Ascending aorta (tissue), 2 donors: ENCODE data around the gene RPS19BP1. TPM values are rescaled to one million over a fixed set of nuclear protein-coding genes. Genes with fewer than 3 reads are reported as not detected.
A peak's percentile ranks its signal among the peaks of the same experiment; 100 is the strongest.

Source experiments
- DNase-seq, 2 donors: peaks; one replicate each; pipeline ENCODE4 v3.0.0-alpha.2; 2019; ENCODE audit warnings: low spot score in 2 of 2
- H3K27ac ChIP-seq, 2 donors: fragments of 200-600 bp; sonication (generic); one replicate each; pipeline ENCODE4 v1.5.1; 2016 to 2017; ENCODE audit warnings: mild to moderate bottlenecking in 1 of 2
- H3K27me3 ChIP-seq: fragments of 200-600 bp; sonication (generic); one replicate; pipeline ENCODE4 v1.5.1; 2017
- H3K36me3 ChIP-seq, 2 donors: fragments of 200-600 bp; sonication (generic); one replicate each; pipeline ENCODE4 v1.5.1; 2016
- H3K4me1 ChIP-seq, 2 donors: fragments of 200-600 bp; sonication (generic); one replicate each; pipeline ENCODE4 v1.5.1; 2016 to 2017; ENCODE audit warnings: mild to moderate bottlenecking in 1 of 2
- H3K4me3 ChIP-seq, 2 donors: fragments of 200-600 bp; sonication (generic); one replicate each; pipeline ENCODE4 v1.5.1; 2016 to 2017; ENCODE audit warnings: mild to moderate bottlenecking in 1 of 2
- H3K9me3 ChIP-seq, 2 donors: fragments of 200-600 bp; sonication (generic); one replicate each; pipeline ENCODE4 v1.5.1; 2016
- intact Hi-C: fragments of 100-400 bp; cut with DNase I; formaldehyde crosslinking; loops from one replicate; pipeline ENCODE4 v1.15.1; 2023
- total RNA-seq: library from RNA; depleted of rRNA; stranded (reverse); fragments of >200 nt; gene quantifications from one replicate; pipeline ENCODE4 v1.1.0, GENCODE V29; 2016
- TF ChIP-seq, protein P1 (sequence below), 3 experiments: fragments of 200-600 bp in 2 of 3; fragments of 450-650 bp in 1 of 3; sonication (generic) in 2 of 3; IDR thresholded peaks; one replicate each; pipeline ENCODE4 v1.5.1; 2016 to 2019; ENCODE audit warnings: antibody characterized with exemption in 3 of 3, mild to moderate bottlenecking in 1 of 3, moderate library complexity in 1 of 3

RPS19BP1 gene
- total RNA-seq, 1 donor from 2014 or later: 218 TPM

DNA sequence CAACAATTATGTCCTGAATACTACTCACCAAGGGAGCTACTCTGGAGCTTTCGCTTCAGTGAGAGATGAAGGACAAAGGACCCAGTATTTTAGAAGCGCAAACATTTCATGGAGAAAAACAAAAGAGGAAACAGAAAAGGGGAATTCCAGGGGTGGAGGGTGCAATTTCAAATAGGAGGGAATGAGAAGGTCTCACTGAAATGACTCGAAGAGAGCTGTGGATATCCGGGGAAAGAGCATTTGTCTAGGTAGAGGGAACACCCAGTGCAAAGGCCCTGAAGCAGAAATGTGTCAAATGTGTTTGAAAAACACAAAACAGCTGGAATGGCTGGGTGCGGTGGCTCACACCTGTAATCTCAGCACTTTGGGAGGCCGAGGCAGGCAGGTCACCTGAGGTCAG is 2.4 kb downstream of the RPS19BP1 start:
- intact Hi-C loops: loop anchor here (5.0 kb wide), 7 partner anchors 33 to 1968 kb away; partner anchors contain the start of genes ADSL, CBX7, CDC42EP1 and DMC1
- no peaks in the 10 kb centered on the region for H3K9me3 ChIP-seq
- H3K27ac ChIP-seq: no peak overlapping the region

DNA sequence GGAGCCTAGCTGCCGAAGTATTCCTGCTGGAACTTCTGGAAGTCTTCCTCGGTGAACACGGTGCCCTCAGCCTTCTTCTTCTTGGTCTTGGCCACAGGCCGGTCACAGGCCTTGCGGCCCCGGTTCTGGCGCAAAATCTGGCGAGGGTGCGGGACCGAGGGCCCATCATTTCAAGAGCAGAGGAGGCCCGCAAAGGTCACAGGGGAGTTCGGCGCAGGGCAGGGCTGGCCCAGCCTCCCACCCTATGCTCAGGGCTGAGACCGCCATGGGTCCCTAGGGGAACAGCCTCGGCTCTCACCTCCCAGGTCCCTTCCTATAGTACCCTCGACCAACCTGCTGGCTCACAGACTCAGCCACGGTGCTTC is 3.1 kb downstream of the RPS19BP1 start:
- TF ChIP-seq, protein P1, sequence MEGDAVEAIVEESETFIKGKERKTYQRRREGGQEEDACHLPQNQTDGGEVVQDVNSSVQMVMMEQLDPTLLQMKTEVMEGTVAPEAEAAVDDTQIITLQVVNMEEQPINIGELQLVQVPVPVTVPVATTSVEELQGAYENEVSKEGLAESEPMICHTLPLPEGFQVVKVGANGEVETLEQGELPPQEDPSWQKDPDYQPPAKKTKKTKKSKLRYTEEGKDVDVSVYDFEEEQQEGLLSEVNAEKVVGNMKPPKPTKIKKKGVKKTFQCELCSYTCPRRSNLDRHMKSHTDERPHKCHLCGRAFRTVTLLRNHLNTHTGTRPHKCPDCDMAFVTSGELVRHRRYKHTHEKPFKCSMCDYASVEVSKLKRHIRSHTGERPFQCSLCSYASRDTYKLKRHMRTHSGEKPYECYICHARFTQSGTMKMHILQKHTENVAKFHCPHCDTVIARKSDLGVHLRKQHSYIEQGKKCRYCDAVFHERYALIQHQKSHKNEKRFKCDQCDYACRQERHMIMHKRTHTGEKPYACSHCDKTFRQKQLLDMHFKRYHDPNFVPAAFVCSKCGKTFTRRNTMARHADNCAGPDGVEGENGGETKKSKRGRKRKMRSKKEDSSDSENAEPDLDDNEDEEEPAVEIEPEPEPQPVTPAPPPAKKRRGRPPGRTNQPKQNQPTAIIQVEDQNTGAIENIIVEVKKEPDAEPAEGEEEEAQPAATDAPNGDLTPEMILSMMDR (IDR thresholded peaks at IDR 0.05): no peak
- no peak for DNase-seq
- Histone ChIP-seq H3K27ac (peak overlapping the region; percentile 15 to 48), H3K4me3 (peak overlapping the region in 1 of 2 donors; percentile 47), H3K36me3 (peaks cover 16 to 26% of the 10 kb centered on the region in 2 donors), H3K9me3 (no peaks in the 10 kb centered on the region), H3K27me3 (no peaks in the 10 kb centered on the region), H3K4me1 (peaks cover 16 to 54% of the 10 kb centered on the region in 2 donors)
- intact Hi-C loops: loop anchor here (1.0 to 5.0 kb wide), 4 partner anchors 8 to 357 kb away; partner anchors contain the start of gene TAB1

More for the DNA sequence above, 2.4 kb downstream of the RPS19BP1 start:
- H3K4me3 ChIP-seq: no peak overlapping the region
- peaks cover 11 to 20% of the 10 kb centered on the region in 2 donors for H3K36me3 ChIP-seq
- no peak for DNase-seq
- H3K27me3 ChIP-seq: no peaks in the 10 kb centered on the region
- H3K4me1 ChIP-seq: peaks cover 16 to 48% of the 10 kb centered on the region in 2 donors
- TF ChIP-seq, protein P1 (IDR thresholded peaks at IDR 0.05): no peak

DNA sequence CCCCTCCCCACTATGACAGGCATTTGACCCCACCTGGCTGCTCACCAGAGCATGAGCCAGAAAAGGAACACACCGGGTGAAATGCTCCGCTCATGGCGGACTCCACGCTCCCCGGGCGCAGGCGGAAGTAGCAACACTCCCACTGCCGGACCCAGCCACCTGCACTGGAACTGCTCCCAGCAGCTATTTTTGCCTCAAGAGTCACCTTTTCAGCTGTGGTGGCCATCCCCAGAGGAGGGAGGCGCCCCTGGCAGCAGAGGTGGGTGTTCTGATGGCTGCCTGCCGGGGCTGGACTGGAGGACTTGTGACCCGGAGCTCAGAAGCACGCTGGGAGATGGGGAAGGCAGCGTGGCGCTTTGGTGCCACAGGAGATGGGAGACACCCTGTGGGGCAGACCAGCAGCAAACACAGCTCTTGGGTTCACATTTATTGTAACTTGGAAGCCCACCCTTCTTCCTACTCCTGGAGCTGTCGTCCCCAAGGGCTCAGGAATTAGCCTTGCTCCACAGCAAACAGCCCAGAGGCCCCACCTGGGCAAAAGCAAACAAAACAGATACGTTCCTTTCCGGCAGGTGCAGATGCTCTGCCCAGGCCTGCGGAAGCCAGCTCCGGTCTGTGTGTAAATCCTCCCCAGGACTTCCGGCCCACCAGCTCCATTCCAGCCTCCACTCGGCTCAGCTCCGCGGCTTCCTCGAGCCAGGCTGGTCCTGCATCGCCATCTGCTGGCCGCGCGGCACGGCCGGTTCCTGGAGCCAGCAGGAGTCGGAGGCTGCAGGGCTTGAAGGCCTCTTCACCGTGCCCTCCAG is 3.7 kb downstream of the RPS19BP1 start:
- H3K4me1 ChIP-seq: peaks cover 21 to 59% of the 10 kb centered on the region in 2 donors
- peak overlapping the region; percentile 32 to 48 for H3K27ac ChIP-seq
- TF ChIP-seq, protein P1 (IDR thresholded peaks at IDR 0.05): peak; percentile 96 to 99 (median 98)
- peak overlapping the region in 1 of 2 donors; percentile 47 for H3K4me3 ChIP-seq
- H3K27me3 ChIP-seq: no peaks in the 10 kb centered on the region
- peak; percentile 52 to 93 for DNase-seq
- H3K9me3 ChIP-seq: no peaks in the 10 kb centered on the region
- H3K36me3 ChIP-seq: peaks cover 21 to 32% of the 10 kb centered on the region in 2 donors
- intact Hi-C loops: loop anchor here (1.0 to 5.0 kb wide), 4 partner anchors 8 to 357 kb away; partner anchors contain the start of gene TAB1

DNA sequence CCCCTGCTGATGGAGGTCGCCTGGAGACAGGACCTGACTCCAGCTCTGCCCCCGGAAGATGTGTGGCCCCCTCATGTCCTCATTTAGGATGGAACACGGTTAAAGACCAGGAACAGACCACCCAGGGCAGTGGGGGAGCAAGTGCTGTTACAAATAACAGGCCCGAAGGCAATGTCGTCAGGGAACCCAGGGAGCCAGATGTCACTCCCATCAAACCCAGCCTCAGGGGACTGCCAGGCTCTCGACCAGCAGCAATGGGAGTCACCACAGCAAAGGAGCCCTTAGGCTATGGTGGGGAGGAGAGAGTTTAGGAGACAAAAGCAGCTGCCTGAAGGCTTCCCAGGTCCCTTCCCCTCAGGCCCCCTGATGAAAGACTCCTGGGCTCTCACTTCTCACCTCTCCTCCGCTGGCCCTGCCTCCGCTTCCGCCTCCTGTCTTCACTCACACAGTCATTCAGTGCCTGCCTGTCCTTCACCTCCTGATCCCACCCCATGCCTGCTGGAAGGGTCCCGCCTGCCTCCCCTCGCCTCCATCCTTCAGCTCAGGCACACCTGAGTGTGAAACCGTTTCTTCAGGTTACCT is 4.4 kb downstream of the RPS19BP1 start:
- TF ChIP-seq, protein P1 (IDR thresholded peaks at IDR 0.05): no peak
- Histone ChIP-seq H3K4me3 (peak overlapping the region in 1 of 2 donors; percentile 47), H3K4me1 (peaks cover 27 to 62% of the 10 kb centered on the region in 2 donors), H3K9me3 (no peaks in the 10 kb centered on the region), H3K27me3 (no peaks in the 10 kb centered on the region), H3K27ac (peak overlapping the region; percentile 32 to 48), H3K36me3 (peaks cover 28 to 38% of the 10 kb centered on the region in 2 donors)
- intact Hi-C loops: loop anchor here (2.0 to 5.0 kb wide), 3 partner anchors 129 to 356 kb away; partner anchors contain the start of gene TAB1
- no peak for DNase-seq

DNA sequence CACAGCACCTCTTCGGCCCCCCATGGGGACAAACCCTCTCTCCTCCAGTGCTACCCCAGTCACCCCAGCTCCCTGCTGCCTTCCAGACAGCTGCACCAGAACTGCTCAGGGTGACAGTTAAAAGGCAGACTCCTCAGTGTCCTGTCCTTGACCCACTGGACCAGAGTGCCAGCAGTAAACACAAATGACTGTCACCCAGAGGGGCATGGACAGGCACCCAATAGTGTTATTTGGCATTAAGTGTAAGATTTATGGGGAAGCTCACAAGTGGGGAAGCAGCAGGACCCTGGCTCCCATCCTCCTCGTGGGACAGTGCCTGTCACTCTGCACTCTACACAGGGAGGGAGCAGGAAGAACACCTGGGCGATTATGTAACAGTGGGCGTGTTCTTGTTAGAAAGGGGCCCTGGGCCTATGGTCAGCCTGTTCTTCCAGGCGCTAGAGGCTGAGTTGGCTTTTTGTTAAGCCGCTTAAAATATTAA is 5.0 kb downstream of the RPS19BP1 start:
- Histone ChIP-seq H3K27me3 (no peaks in the 10 kb centered on the region), H3K4me1 (peaks cover 33 to 66% of the 10 kb centered on the region in 2 donors), H3K36me3 (peaks cover 34 to 45% of the 10 kb centered on the region in 2 donors), H3K4me3 (no peak overlapping the region), H3K9me3 (no peaks in the 10 kb centered on the region), H3K27ac (peak overlapping the region; percentile 15 to 30)
- DNase-seq: no peak
- intact Hi-C loops: loop anchor here (5.0 kb wide), 2 partner anchors 175 to 355 kb away; no protein-coding TSS in a partner anchor
- TF ChIP-seq, protein P1 (IDR thresholded peaks at IDR 0.05): no peak
